Head of caudate nucleus (tissue), 42 donors: ENCODE data around the gene FXYD6.

Experiments
- DNase-seq, 42 donors: peaks; one replicate each; pipeline versions ENCODE4 v3.0.0 to v3.0.0-alpha.2; 2020 to 2021; ENCODE audit warnings: mixed read lengths in 7 of 42
- intact Hi-C: fragments of 100-400 bp; cut with DNase I; formaldehyde crosslinking; loops from one replicate; pipeline ENCODE4 v1.15.0; 2022

The FXYD6 gene

DNA sequence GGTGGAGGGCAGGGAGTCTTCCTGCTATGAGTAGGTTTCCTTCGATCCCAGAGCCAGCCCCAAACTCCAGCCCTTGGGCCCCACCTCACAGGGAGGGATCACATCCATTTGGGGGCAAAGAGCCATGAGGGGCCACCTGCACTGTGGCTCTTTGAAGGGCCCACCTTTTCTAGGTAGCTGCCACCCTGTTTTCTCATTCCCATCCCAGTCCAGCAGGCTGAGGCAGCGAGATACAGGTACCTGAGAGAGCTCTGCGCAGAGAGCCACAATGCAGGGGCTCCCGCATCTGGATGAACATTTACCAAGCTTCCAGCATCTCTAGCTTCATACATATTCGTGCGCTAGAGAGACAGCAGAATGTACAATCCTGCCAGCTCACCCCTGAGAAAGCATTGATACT is 16.3 kb downstream of the FXYD6 start:
- DNase-seq, result peak in 9 of 42 donors; percentile 1 to 15 (median 4)
- intact Hi-C loops, result no loop called here

GRCh38 chr11:117859488-117860112 is 16.9 kb downstream of the FXYD6 start:
- DNase-seq, result peak in 3 of 42 donors; percentile 0 to 9 (median 3)
- intact Hi-C loops, result no loop called here

GRCh38 chr11:117859061-117859460 is 17.4 kb downstream of the FXYD6 start:
- peak in 6 of 42 donors; percentile 0 to 22 (median 4) for DNase-seq
- intact Hi-C loops, result no loop called here

- intact Hi-C loops, result no loop called here
- DNase-seq, result peak in 11 of 42 donors; percentile 3 to 35 (median 12)
Observed at GRCh38 chr11:117857734-117858414, 18.6 kb downstream of the FXYD6 start.

DNA sequence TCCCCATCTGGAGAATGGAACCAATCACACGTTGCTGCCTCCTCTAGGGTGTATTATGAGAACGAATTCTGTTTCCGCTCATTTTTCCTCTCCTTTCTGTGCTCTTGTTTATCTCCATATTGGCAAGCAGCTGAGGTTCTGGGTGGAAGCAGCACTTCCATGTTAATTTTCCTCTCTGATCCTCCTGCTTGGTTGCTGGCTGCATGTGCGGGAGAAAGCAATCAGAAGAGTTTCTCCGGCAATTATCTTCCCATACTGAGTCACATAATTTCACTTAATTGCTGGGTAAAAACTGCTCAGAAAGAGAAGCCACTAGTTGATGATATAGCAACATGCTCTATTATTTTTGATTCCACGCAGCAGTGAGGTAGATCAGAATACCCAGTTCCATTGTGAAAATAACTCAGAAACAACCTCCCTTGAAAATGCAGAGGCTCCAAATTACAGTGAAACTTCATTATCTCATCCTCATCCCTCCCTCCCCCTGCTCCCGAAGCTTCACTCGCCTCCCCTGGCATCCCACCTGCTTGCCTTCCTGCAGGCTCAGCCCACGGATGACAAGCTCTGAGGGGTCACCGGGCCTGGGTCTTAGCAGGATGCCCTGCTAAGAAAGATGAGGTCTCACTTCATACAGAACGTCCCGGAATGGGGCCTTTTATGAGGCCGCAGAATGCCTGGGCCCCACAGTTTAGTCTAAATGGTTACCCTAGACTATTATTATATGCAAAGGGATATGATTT is 20.4 kb downstream of the FXYD6 start:
- DNase-seq, result peak in 18 of 42 donors; percentile 8 to 42 (median 20)

GRCh38 chr11:117855186-117855845 is 21.1 kb downstream of the FXYD6 start:
- intact Hi-C loops, result no loop called here
- peak in 16 of 42 donors; percentile 3 to 37 (median 10) for DNase-seq

More for the DNA sequence above, 20.4 kb downstream of the FXYD6 start:
- intact Hi-C loops, result no loop called here

- DNase-seq, result no peak
- intact Hi-C loops, result no loop called here
Observed at GRCh38 chr11:117852309-117852708, 24.1 kb downstream of the FXYD6 start.

- intact Hi-C loops, result no loop called here
- peak in 17 of 42 donors; percentile 3 to 42 (median 16) for DNase-seq
Observed at GRCh38 chr11:117851852-117852251, 24.6 kb downstream of the FXYD6 start.

DNA sequence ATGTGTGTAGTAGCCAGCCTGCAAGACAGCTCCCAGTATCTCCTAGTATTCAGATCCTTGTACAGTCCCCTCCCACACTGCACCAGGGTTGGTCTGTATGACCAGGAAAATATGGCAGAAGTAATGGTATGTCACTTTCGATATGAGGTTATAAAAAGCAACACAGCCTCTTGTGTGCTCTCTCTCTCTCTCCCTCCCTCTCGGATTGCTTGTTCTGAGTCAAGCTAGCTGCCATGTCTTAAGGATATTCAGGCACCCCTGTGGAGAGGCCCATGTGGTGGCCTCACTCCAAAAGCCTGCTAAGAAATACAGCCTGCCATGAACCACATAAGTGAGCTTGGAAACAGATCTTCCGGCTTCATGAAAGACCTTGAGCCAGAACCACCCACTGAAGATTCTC is 25.4 kb downstream of the FXYD6 start:
- intact Hi-C loops, result no loop called here

DNA sequence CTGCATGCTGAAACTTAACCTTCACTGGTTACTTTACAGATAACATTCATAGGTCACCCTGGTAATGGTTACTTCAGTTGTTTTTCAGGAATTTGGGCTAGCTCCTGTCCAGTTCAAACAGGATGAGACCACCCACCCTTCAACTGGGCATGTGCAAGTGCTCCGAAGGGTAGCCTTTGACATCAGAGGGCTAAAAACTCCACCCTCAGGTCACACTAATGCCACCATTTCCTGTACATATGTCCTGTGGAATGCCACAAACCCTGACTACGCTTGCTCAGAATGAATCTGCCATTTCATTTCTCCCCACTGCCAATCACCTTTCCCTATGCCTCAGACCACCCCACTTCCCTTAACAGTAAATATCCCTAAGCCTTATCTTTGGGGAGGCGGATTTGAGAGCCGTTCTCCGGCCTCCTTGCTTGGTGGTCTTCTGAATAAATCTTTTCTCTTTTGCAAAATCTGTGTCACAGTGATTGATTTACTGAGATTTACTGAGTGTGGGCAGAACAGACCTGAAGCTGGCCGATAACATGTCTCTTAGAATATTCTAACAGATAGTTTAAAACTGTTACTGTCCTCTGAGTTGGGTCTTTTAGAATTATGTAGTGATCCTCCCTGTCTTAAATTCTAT is 26.6 kb downstream of the FXYD6 start:
- intact Hi-C loops, result loop anchor here (5.0 kb wide), 1 partner anchor 202 kb away; no protein-coding TSS in a partner anchor
- peak in 6 of 42 donors; percentile 1 to 29 (median 4) for DNase-seq

More for the DNA sequence above, 25.4 kb downstream of the FXYD6 start:
- DNase-seq, result peak in 9 of 42 donors; percentile 0 to 29 (median 6)

DNA sequence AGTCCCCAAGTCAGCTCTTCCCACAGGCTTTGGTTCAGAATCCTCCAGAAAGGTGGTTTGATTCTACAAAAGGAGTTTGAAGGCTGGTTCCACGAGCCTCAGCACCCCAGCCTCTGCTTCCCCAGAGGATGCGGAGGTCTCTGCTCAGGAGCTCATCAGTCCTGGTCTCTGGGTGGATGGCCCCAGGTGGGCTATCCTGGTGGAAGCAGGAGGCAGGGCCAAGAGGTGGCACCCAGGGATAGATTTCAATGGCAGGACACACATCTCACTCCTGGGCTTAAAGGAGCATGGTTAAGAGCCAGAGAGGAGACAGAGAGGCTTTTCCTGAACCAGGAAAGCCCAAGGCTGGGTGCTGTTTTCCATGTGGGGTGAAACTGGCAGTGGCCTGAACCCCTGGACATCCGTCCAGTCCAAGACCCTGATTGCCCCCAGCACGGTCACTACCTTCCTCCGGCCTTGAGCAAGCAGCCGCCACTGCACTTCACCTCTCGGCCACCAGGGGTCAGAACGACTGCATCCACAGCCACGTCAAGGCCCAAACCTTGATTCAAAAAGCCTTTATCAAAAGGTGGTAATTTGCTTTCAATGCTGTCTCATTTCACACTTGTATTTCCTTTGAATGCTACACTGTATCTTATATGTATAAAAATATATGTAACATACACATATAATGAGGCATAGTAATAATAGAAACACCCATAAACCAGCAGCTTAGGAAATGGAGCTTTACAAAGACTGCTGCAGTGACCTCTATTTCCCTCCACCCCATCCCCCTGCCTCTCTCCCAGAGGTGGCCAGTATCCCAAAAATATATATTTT is 32.6 kb downstream of the FXYD6 start:
- intact Hi-C loops, result loop anchor here (2.0 kb wide), 1 partner anchor 103 kb away; no protein-coding TSS in a partner anchor
- peak; percentile 52 to 95 (median 86) for DNase-seq

- DNase-seq, result peak in 20 of 42 donors; percentile 7 to 49 (median 28)
- intact Hi-C loops, result no loop called here
Observed at GRCh38 chr11:117842131-117842941, 34.1 kb downstream of the FXYD6 start.

DNA sequence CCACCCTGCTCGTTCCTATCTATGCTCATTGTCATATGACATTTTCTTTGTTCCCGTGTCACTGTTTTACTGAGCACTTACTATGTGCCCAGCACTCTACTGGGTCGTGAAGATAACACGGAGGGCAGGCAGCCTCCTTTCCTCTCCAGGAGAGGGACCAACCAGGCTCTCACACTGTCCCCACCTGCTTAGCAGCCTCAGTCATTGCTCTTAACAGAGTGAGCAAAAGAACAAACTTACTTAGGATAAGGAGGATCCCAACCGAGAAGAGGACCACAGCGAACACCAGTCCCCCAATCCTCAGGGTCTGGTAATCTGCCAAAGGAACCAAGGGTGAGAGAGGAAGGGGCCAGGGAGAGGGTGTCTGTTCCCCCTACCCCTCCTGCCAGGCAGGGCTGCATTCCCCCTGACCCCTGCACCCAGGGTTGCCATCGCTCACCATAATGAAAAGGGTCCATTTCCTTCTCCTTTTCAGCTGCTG is 34.9 kb downstream of the FXYD6 start:
- peak in 16 of 42 donors; percentile 2 to 35 (median 12) for DNase-seq
- intact Hi-C loops, result no loop called here

DNA sequence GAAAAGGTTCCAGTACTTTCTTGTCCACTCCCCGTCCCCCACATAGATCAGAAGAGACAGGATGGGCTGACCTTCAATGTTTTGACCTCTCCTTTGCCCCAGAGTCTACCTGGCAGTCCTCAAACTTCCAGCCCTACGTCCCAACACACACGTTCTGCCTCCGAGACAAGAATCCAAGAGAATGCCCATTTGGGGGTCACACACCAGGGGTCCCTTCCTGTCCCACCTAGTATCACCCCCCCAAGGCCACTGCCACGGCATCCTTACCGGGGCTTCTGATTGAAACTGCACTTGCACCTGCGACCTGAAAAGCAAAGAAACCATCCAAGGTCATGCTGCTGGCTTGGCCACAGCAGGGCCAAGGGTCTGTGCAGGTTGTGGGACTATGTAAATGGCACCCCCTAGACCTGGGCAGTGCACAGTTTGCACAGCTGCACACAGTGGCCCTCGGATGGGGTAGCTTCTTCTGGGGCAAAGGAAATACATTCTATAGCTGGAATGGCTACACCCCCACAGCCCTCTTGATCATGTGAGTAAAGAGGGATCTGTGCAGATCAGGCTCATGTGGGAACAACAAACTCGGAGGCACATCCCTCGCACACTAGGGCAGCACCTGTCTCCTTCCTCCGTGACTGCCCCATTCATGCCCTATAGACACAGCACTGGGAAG is 35.4 kb downstream of the FXYD6 start:
- intact Hi-C loops, result no loop called here
- DNase-seq, result peak in 15 of 42 donors; percentile 1 to 30 (median 9)

DNA sequence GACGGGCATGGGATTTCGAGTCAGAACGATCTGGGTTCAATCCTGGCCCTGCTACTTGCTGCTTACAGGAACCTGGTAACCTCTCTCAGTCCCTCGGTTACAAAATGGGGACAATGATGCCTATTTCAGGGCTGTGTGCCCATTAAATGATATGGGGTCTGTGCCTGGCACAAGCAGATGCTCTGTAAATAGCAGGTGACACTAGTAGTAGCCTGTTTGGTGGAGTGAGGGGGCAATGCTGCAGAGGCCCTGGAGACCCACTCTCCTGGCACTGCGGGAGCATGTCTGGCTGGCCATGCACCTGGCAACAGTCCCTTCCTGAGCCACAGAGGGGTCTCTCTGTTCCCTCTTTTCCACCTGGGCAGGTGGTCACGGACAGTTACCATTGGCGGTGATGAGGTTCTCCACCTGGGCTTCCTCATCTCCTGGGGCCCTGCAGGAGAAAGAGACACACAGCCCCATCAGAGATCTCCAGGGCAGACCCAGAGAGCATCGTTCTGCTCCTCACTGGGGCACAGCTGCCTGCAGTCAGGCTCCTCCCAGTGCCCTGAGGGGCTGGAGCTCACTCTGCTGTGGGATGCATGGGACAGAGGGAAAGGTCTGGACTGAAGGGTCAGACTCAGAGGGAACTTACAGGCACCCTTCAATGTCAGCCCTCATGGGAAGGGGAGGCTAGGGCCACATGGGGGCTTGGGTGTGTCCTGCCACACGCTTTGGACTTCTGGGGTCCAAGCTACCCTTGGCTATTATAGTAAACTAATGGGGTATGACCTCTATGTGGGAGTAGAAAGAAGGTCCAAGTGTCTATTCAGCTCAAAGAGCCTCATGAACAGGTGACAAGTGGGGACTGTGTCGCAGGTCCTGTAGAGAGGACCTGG is 36.3 kb downstream of the FXYD6 start:
- peak in 12 of 42 donors; percentile 1 to 26 (median 6) for DNase-seq
- intact Hi-C loops, result no loop called here
